GM19452 (cell line): ENCODE results near the gene SLC44A1.

Experiments
- ATAC-seq: cut with Tn5 transposase; IDR thresholded peaks from one replicate; pipeline ENCODE4 v1.9.1; 2021; ENCODE audit not compliant: unreplicated experiment

SLC44A1 gene

DNA sequence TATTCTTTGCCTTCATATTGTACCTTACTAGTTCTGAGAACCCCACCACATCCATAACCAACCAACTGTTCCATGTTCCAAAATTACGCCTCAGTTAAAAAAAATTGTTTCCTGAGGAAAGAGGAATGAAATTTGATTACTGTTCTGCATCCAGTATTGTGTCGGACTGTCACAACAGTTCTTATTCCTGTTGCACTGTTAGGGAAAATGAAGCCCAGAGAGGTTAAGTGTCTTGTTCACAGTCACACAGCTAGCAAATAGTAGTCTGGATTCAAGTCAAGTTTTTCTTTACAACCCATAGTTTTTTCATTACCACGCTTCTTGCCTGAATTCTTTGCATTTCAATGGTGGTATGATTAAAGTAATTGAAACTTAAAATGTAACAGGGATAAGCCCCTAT lies 207.7 kb downstream of the SLC44A1 start:
- no peak for ATAC-seq

DNA sequence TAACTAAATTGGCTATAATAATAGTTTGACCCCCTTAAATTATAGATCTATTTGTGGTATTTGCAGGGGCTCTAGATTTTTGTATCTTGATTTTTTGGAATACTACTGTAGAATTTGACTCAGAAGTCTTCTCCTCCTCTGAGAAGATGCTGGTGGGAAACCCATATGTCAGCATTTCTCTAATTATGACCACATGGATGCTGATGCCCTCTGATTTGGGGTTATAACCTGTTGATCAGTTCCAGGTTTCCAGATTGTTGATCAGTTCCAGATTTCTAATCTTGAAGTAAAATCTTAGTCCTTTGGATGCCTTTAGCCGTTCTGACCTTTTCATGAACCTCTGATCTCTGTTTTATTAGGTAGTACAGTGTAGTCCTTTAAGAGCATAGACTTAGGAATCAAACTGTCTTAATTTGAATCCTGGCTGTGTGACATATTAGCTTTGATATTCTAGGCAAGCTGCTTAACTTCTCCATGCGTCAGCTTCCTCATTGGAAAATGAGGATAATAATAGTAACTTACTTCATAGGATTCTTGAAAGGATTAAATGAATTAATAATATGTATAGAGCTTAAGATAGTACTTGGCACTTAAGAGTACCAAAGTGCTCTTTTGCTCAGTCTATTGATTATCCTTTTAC lies 211.5 kb downstream of the SLC44A1 start:
- no peak for ATAC-seq

DNA sequence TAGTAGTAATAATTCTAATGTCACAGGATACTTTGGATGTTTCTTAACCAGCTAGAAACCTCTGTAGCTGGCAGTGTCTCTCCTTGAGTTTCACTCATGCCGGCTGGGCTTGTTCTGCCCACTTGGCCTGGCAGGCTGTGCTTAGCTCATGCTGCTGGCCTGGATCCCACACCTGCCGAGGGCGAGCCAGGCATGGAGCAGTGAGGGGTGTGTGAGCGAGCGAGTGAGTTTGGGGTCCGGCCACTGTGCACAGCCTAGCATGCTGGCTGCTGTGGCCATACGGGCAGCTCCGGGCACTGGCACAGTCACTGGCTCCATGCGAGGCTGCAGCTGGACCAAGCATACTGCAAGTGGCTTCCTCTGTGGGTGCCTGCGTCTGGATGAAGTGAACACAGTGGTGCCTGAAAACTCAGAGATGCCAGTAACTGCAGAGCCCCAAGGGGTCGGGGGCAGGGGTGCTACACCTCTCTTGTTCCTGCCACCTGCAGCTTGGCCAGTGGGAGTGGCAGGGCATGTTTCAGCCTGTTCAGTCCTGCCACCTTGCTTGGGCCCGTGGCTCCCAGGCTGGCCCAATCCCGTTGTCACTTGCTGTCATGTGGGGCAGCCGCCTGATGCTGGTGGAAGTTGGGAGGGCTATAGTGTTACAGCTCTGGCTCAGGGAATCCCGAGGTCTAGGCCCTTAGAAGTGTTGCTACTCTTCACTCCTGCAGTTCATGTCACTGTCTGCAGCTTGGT lies 213.3 kb downstream of the SLC44A1 start:
- ATAC-seq: no peak

DNA sequence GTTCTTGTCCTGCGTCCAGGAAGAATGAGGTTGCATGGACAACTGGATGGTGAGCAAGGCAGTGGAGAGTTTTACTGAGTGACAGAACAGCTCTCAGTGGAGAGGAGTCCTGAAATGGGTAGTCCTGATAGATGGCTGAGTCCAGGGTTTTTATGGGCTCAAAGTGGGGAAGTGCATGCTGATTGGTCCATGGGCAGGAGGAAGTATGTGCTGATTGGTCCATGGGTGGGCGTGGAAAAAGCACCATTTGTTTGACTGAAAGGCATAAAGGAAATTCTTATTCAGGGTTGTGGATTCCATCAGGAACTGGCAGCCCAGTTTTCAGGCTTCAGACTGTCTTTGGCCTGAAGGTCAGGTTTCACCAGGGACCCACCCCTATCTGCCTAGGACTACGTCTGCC lies 214.0 kb downstream of the SLC44A1 start:
- no peak for ATAC-seq

DNA sequence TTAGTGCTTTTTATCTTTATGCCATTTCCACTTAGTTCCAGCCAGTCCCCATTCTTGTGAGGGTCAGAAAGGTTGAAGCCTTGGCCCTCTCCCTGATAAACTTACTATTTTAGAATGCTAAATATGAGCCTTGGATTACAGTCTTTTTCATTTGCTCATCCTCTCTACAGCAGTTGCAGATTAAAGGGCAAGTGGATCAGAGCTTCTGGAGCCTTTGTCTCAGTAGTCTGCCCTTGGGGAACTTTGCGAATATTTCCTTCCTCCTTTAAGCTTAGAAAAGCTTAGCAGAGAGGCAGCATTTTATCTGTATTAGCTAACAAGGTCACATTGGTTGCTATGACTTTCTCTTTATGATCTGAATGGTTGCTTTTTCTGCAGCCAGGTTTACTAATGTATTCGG lies 214.9 kb downstream of the SLC44A1 start:
- no peak for ATAC-seq

DNA sequence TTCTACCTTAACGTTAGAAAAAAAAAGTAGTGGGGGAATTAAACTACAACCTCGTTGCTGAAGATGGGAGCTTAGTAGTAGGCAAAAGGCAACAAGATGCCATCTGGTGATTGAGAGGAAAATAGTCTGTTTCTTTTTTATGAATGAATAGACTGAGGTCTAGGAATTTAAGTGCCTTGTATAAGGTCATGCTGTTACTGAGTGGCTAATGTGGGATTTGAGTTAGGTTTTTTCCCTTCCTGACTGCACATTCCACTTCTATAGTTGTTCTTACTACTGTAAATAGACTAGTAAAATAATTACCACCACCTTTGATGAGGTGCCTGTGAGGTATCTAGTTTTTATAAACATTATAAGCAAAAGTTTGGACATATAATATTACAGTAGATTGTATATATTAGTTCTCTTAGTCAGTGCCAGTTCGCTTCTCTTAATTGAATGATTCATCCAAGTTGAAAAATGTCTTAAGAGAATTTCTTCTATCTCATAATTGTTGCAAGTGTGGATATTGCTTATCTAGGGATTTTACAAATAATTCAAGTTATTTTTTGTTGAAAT lies 222.5 kb downstream of the SLC44A1 start:
- no peak for ATAC-seq

DNA sequence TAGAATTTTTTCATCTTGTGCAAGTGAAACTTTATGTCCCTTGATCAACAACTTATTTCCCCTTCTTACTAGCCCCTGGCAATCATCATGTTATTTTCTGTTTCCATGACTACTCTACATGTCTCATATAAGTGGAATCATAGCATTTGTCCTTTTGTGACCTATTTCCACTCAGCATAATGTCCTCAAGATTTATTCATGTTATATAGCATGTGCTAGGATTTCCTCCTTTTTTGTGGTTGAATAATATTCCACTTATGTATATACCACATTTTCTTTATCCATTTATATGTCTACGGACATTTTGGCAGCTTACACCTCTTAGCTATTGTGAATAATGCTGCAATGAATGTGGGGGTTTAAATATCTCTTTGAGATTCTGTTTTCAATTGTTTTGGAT lies 224.4 kb downstream of the SLC44A1 start:
- ATAC-seq: no peak

DNA sequence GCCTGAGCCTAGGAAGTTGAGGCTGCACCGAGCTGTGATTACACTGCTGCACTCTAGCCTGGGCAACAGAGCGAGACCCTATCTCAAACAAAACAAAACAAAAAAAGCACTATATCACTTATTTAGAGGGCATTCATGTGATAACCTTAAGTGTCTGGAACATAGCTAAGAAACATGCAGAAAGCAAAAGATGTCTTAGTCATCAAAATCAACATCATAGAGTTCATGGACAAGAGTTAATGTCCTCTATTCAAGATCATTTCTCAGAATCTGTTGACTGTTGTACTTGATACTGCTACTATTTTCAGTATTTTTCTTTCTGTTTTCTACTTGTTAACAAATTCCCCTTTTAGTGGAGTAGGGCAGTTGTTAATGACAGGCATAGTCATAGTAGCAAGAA lies 228.8 kb downstream of the SLC44A1 start:
- ATAC-seq: no peak

DNA sequence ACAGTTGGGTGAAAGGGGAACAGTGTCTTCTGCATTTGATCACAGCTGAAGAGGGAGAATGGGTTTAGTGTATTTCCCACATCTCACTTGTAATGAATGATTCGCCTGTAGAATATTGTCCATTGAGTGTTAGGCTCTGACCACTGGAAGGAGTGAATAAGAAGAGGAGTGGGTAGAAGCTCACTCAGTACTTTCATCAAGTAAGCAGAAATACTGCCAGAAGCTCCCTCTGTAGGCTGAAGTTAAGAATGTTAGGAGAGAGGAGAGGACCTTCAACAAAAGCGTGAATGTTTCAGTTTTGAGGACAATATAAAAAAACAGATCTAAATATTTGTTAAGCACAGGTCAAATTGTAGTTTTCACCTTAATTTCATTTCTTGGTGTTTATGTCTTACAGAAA lies 230.9 kb downstream of the SLC44A1 start:
- no peak for ATAC-seq

DNA sequence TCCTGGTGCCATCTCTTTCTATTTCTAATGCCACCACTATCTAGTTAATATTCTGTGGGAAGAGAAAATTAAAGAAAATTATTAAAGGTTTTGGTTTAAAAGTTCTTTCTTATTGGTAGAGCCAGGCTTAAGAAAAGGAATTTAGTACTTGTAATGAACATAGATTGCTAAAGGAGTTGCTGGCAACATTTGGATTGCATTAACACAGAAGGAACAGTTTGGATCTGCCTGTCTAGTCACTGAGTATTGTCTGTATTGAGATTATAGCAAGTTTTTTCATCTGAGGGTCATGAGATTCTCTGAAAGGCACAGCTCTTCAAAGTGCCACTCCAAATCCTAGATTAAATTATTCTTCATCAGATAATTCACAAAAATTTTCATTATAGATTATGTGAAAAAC lies 235.4 kb downstream of the SLC44A1 start:
- ATAC-seq: no peak

DNA sequence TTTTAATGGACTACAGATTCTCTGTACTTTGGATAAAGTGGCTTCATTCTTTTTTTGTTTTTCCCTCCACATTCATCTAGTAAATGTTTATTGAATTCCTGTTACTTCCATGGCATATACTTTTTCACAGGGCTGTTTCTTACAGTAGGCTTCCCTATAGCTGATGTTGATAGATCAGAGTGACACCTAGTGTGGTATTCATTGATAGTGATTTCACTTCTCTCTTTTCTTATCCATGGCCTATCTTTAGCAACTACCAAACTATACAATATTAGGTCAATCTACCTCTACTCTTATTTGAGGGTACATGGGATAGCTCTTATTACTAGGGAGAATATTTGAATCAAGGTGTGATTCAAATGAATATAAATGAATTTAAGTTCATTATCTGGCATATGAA lies 239.2 kb downstream of the SLC44A1 start:
- ATAC-seq: peak; percentile 74

DNA sequence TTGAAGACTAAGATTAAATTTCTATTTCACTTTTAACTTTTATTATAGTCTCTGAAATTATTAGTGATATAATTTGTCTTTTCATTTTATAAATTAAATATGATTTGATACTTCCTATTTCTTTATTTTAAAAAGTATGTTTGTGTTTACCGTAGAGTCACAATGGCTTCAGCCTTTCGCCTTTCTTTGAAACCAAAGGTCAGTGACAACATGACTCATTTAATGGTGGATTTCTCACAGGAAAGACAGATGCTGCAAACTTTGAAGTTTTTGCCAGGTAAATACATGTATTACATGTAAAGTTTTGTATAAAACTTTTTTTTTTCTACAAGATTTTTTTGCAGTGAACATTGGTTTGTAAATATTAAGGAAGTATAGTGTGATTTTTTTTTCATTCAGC lies 239.8 kb downstream of the SLC44A1 start:
- no peak for ATAC-seq

DNA sequence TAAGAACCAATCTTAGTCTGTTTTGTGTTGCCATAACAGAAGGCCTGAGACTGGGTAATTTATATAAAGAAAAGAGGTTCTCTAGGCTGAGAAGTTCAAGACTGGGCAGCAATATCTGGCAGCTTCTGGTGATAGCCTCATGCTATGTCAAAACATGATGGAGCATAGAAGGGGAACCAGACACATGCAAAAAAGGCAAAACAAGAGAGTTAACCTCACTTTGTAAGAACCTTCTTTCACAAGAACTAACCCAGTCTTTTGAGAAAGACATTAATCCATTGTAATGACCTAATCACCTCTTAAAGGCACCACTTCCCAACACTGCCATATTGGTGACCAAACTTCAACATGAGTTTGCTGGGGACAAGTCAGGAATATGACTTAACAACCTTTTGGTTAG lies 240.7 kb downstream of the SLC44A1 start:
- no peak for ATAC-seq
